Activated CD8-positive, alpha-beta T cell treated with anti-CD3 and anti-CD28 coated beads for 36 hours (primary cell): ENCODE results near the gene GIT1. TPM values are rescaled to one million over a fixed set of nuclear protein-coding genes. Genes with fewer than 3 reads are reported as not detected.

Experiments used
- ATAC-seq: fragments of 200-7000 bp; cut with Tn5 transposase; one replicate; pipeline ENCODE4 v1.10.0; 2021; ENCODE audit warnings: mild to moderate bottlenecking, moderate library complexity
- CTCF ChIA-PET: fragments of 350-600 bp; sonication (Branson Sonifier 250); formaldehyde crosslinking; loops from one replicate; lab custom pipeline; 2021; ENCODE audit warnings: antibody characterized with exemption; lab: Charles Lee
- POLR2A ChIA-PET: fragments of 350-600 bp; sonication (Branson Sonifier 250); formaldehyde crosslinking; loops from one replicate; lab custom pipeline; 2021; ENCODE audit warnings: antibody characterized with exemption; lab: Charles Lee
- DNase-seq: peaks from one replicate; pipeline ENCODE4 v3.0.0-alpha.2; 2020
- H3K27ac Mint-ChIP-seq: one replicate; pipeline ENCODE4 v1.8.0; 2021; ENCODE audit warnings: mild to moderate bottlenecking, mixed read lengths
- H3K27me3 Mint-ChIP-seq: one replicate; pipeline ENCODE4 v1.8.0; 2021; ENCODE audit warnings: mixed read lengths
- H3K36me3 Mint-ChIP-seq: one replicate; pipeline ENCODE4 v1.8.0; 2021; ENCODE audit warnings: low read depth, mixed read lengths
- H3K4me1 Mint-ChIP-seq: one replicate; pipeline ENCODE4 v1.8.0; 2021; ENCODE audit warnings: low read depth, mixed read lengths
- H3K4me3 Mint-ChIP-seq: one replicate; pipeline ENCODE4 v1.8.0; 2021; ENCODE audit warnings: mild to moderate bottlenecking, moderate library complexity, mixed read lengths
- H3K9me3 Mint-ChIP-seq: one replicate; pipeline ENCODE4 v1.8.0; 2021; ENCODE audit warnings: mixed read lengths
- CTCF ChIP-seq: fragments of 200-600 bp; IDR thresholded peaks from one replicate; pipeline ENCODE4 v1.8.0; 2022; ENCODE audit warnings: antibody characterized with exemption, mild to moderate bottlenecking
- intact Hi-C: fragments of 100-400 bp; cut with micrococcal nuclease; formaldehyde crosslinking; loops from one replicate; pipeline ENCODE4 v1.10.0; 2022
- total RNA-seq, 2 experiments: library from RNA; stranded (reverse); gene quantifications; one replicate each; pipeline ENCODE4 v1.2.3, GENCODE V29; 2021

Gene GIT1
- total RNA-seq, 2 experiments from 2014 or later: 54.8 to 59.3 TPM

DNA sequence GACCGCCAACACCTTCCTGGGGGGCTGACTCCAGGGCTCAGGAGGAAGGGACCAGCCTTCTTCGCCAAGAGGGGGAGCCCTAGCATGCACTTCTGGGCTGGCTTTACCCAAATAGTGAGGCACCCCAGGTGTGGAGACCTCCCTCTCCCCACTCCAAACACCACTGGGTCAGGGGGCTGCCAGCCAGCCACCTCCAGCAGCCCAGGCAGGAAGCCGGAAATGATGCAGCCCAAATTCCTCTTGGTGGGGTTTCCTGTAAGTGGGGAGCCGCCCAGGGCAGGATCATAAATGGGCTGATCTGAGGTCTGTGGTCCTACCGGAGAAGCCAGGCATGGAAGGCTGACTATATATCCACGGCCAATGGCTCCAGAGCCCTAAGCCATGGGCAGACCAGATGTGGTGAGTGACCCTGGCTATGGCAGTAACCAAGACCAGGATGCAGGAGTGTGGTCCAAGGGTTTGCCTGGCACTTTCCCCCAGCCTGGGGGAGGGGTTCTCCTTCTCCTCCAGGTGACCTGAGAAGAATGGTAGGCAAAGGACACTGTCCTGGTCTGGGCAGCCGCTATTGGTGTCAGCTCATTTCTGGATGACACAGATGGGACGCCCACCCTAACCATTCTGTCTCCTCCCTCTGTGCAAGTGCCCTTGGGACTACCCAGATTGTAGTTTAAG is 4.2 kb downstream of the GIT1 start:
- intact Hi-C loops: no loop called here
- Mint-ChIP-seq H3K9me3 (no peaks in the 10 kb centered on the region), H3K27me3 (no peaks in the 10 kb centered on the region), H3K4me1 (peaks cover 60% of the 10 kb centered on the region), H3K36me3 (peaks cover 35% of the 10 kb centered on the region), H3K4me3 (peak overlapping the region; percentile 47), H3K27ac (peak overlapping the region; percentile 75)
- ChIA-PET CTCF (interaction anchor here (1.1 to 14.9 kb wide), 7 partner anchors 8 to 215 kb away, joined by 3 to 172 read pairs (median 5); partner anchors contain the start of gene ABHD15), POLR2A (interaction anchor here (0.6 to 2.2 kb wide), 8 partner anchors 11 to 186 kb away, joined by 3 to 7 read pairs (median 4); partner anchors contain the start of gene TP53I13)
- peak; percentile 45 for DNase-seq
- peak; percentile 37 for TF ChIP-seq CTCF
- ATAC-seq: no peak

DNA sequence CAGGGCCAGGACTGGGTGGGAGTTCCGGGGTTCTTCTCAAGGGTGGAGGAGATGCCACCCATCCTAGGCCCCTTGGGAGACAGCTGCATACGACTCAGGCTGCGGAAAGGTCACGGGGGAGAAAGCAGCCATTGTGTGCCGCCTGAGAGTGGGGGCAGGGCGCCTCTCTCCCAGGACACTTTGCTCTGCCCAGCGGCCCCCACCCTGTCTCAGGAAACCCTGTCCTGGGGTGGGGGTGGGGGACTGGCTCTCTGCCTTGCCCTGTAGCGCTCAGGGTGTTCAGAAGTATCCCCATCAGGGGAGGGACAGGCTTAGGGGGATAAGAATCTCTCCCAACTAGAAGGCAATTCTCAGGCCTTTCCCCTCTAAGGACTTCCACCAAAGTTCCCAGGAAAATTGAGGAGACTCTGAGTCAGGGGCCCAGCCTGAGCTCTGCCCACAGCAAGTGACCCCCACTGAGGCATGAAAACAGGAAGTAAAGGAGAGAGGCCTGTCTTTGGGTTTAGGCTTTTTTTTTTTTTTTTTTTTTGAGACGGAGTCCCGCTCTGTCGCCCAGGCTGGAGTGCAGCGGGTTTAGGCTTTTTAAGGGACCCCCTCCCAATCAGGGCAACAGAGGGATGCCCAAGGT is 4.9 kb downstream of the GIT1 start:
- no peaks in the 10 kb centered on the region for H3K27me3 Mint-ChIP-seq
- no peak for TF ChIP-seq CTCF
- ChIA-PET CTCF (interaction anchor here (1.3 to 14.9 kb wide), 3 partner anchors 32 to 215 kb away, joined by 4 to 172 read pairs (median 4); no protein-coding TSS in a partner anchor), POLR2A (interaction anchor here (0.6 to 2.2 kb wide), 3 partner anchors 11 to 185 kb away, joined by 3 to 6 read pairs (median 6); no protein-coding TSS in a partner anchor)
- H3K27ac Mint-ChIP-seq: peak overlapping the region; percentile 75
- ATAC-seq: no peak
- DNase-seq: peak; percentile 4
- peaks cover 57% of the 10 kb centered on the region for H3K4me1 Mint-ChIP-seq
- H3K36me3 Mint-ChIP-seq: peaks cover 42% of the 10 kb centered on the region
- H3K4me3 Mint-ChIP-seq: no peak overlapping the region
- intact Hi-C loops: loop anchor here (5.0 kb wide), 1 partner anchor 33 kb away; no protein-coding TSS in a partner anchor
- no peaks in the 10 kb centered on the region for H3K9me3 Mint-ChIP-seq

DNA sequence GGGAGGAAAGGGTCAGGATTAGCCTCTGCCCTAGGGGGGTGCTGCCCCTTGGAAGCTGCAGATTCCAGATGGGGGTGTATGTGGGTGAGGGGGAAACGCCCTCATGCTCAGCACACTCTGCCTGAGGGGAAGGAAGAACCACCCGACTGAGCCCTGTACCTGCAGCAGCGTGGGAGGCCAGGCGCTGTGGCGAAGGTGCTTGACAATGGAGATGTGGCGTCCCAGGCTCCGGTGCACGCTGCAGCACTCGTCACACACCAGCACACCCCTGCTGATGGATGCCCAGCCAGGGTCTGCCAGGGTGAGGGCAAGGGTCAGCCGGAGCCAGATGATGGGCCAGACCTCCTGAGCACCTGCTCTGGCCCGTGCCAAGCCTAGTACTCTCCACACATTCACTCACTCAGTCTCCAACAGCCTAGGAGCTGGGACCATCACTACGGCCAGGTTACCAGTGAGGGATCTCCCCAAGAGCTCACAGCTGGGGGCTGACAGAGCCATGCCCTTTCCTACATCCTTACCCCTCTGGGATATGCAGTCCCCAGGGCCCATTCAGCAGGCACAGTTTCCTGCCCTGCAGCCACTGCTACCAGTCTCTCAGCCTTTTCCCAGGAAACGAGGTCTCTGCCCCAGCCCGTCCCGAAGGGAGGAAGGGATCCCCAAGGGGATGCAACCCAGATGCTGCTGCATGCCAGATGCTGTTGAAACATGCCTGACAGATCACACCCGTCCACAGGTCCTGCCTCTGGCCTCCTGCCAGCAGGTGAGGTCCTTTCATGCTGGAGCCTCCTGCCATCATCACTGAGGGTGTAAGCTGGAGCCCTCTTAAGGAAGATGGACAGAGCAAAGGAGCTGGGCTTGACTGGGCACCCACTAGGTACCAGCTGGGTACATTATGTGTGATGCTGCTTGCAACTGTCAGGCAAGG is 5.9 kb downstream of the GIT1 start:
- peaks cover 57% of the 10 kb centered on the region for H3K4me1 Mint-ChIP-seq
- H3K27me3 Mint-ChIP-seq: no peaks in the 10 kb centered on the region
- H3K27ac Mint-ChIP-seq: peak overlapping the region; percentile 57
- peak; percentile 1 for DNase-seq
- no peak overlapping the region for H3K4me3 Mint-ChIP-seq
- ChIA-PET CTCF (interaction anchor here (0.7 to 14.9 kb wide), 5 partner anchors 9 to 214 kb away, joined by 3 to 172 read pairs (median 3); partner anchors contain the start of gene ANKRD13B), POLR2A (interaction anchor here (0.8 to 2.2 kb wide), 4 partner anchors 10 to 99 kb away, joined by 3 to 6 read pairs (median 5); no protein-coding TSS in a partner anchor)
- no peaks in the 10 kb centered on the region for H3K9me3 Mint-ChIP-seq
- TF ChIP-seq CTCF: no peak
- peaks cover 42% of the 10 kb centered on the region for H3K36me3 Mint-ChIP-seq
- ATAC-seq: no peak
- intact Hi-C loops: loop anchor here (5.0 kb wide), 1 partner anchor 34 kb away; no protein-coding TSS in a partner anchor

DNA sequence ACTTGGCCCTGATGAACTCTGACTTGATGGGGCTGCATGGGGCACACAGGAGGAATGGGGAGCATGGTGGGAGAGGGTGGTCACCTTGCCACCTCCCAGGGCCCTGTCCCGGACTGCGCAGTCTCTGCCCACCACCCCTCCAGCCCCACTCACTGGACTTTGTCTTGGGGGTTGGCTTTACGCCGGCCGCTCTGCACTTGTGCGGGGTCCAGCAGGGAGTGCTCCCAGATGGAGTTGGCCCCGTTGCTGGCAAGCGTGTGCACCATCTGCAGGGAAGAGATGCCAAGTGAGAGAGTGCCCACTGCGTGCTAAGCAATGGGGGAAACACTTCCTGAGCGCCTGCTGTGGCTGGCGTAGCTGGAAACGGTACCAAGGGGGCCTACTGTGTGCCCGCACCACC is 6.7 kb downstream of the GIT1 start:
- Mint-ChIP-seq H3K36me3 (peaks cover 47% of the 10 kb centered on the region), H3K27me3 (no peaks in the 10 kb centered on the region), H3K27ac (no peak overlapping the region), H3K4me1 (peaks cover 52% of the 10 kb centered on the region), H3K9me3 (no peaks in the 10 kb centered on the region), H3K4me3 (no peak overlapping the region)
- ChIA-PET POLR2A (interaction anchor here (0.8 to 1.2 kb wide), 2 partner anchors 35 to 100 kb away, joined by 3 to 4 read pairs; no protein-coding TSS in a partner anchor), CTCF (interaction anchor here (0.9 to 14.9 kb wide), 4 partner anchors 10 to 34 kb away, joined by 3 to 172 read pairs (median 46); partner anchors contain the start of gene ANKRD13B)
- ATAC-seq (no peak), DNase-seq (peak; percentile 0)
- no peak for TF ChIP-seq CTCF
- intact Hi-C loops: loop anchor here (5.0 kb wide), 1 partner anchor 35 kb away; no protein-coding TSS in a partner anchor
